RWPE2 (cell line): ENCODE measurements around the gene SORL1.
A peak's percentile ranks its signal among the peaks of the same experiment; 100 is the strongest.

ENCODE experiments used
- ATAC-seq: fragments of 200-7000 bp; cut with Tn5 transposase; 3 replicates; pipeline ENCODE4 v1.9.1; 2021; ENCODE audit warnings: low read depth
- DNase-seq: peaks from one replicate; pipeline ENCODE4 v3.0.0-alpha.2; 2020; ENCODE audit warnings: low spot score
- H3K27ac ChIP-seq: fragments of 450-650 bp; 2 replicates; pipeline ENCODE4 v1.5.1; 2017; ENCODE audit warnings: mild to moderate bottlenecking; ENCODE audit not compliant: poor library complexity, severe bottlenecking
- H3K27me3 ChIP-seq: fragments of 250-450 bp; sonication (Bioruptor Pico); 2 replicates; pipeline ENCODE4 v1.5.1; 2021; ENCODE audit warnings: mild to moderate bottlenecking, moderate library complexity; ENCODE audit not compliant: insufficient read depth, poor library complexity, severe bottlenecking
- H3K36me3 ChIP-seq: fragments of 250-450 bp; sonication (Bioruptor Pico); 2 replicates; pipeline ENCODE4 v1.5.1; 2020; ENCODE audit warnings: low read depth, mild to moderate bottlenecking, moderate library complexity
- H3K4me1 ChIP-seq: fragments of 250-450 bp; sonication (Bioruptor Pico); 2 replicates; pipeline ENCODE4 v1.5.1; 2021; ENCODE audit warnings: mild to moderate bottlenecking, moderate library complexity; ENCODE audit not compliant: insufficient read depth, poor library complexity, severe bottlenecking
- H3K4me3 ChIP-seq: fragments of 250-450 bp; sonication (Bioruptor Pico); 2 replicates; pipeline ENCODE4 v1.5.1; 2021; ENCODE audit warnings: mild to moderate bottlenecking, moderate library complexity; ENCODE audit not compliant: severe bottlenecking
- H3K9me3 ChIP-seq: fragments of 250-450 bp; sonication (Bioruptor Pico); 2 replicates; pipeline ENCODE4 v1.5.1; 2021; ENCODE audit warnings: mild to moderate bottlenecking, moderate library complexity; ENCODE audit not compliant: severe bottlenecking
- CTCF ChIP-seq: fragments of 450-650 bp; IDR thresholded peaks from one replicate; pipeline ENCODE4 v1.5.1; 2017; ENCODE audit warnings: mild to moderate bottlenecking, moderate library complexity; ENCODE audit not compliant: poor library complexity, severe bottlenecking

The SORL1 gene

GRCh38 chr11:121626980-121627379 lies 174.9 kb downstream of the SORL1 start:
- TF ChIP-seq CTCF = no peak

GRCh38 chr11:121630041-121630440 lies 177.9 kb downstream of the SORL1 start:
- no peak overlapping the region for H3K4me3 ChIP-seq
- no peaks in the 10 kb centered on the region for H3K36me3 ChIP-seq
- peaks cover 17% of the 10 kb centered on the region for H3K4me1 ChIP-seq
- H3K27ac ChIP-seq = peak overlapping the region; percentile 28
- ATAC-seq (peak; percentile 75), DNase-seq (no peak)
- no peaks in the 10 kb centered on the region for H3K27me3 ChIP-seq
- H3K9me3 ChIP-seq = no peaks in the 10 kb centered on the region
- no peak for TF ChIP-seq CTCF

More at GRCh38 chr11:121626980-121627379, 174.9 kb downstream of the SORL1 start:
- no peak for ATAC-seq
- no peaks in the 10 kb centered on the region for H3K9me3 ChIP-seq
- H3K36me3 ChIP-seq = no peaks in the 10 kb centered on the region
- no peak overlapping the region for H3K4me3 ChIP-seq
- peaks cover 7% of the 10 kb centered on the region for H3K4me1 ChIP-seq
- no peak overlapping the region for H3K27ac ChIP-seq
- H3K27me3 ChIP-seq = no peaks in the 10 kb centered on the region
- DNase-seq = no peak

GRCh38 chr11:121631456-121631855 lies 179.3 kb downstream of the SORL1 start:
- DNase-seq (no peak), ATAC-seq (no peak)
- Histone ChIP-seq H3K27me3 (no peaks in the 10 kb centered on the region), H3K36me3 (no peaks in the 10 kb centered on the region), H3K4me1 (peaks cover 19% of the 10 kb centered on the region), H3K27ac (no peak overlapping the region), H3K9me3 (no peaks in the 10 kb centered on the region), H3K4me3 (no peak overlapping the region)
- TF ChIP-seq CTCF = no peak

GRCh38 chr11:121634273-121634672 lies 182.2 kb downstream of the SORL1 start:
- ATAC-seq (no peak), DNase-seq (no peak)
- peak overlapping the region; percentile 48 for H3K27ac ChIP-seq
- H3K4me3 ChIP-seq = no peak overlapping the region
- H3K9me3 ChIP-seq = no peaks in the 10 kb centered on the region
- peaks cover 19% of the 10 kb centered on the region for H3K4me1 ChIP-seq
- H3K36me3 ChIP-seq = no peaks in the 10 kb centered on the region
- H3K27me3 ChIP-seq = no peaks in the 10 kb centered on the region
- TF ChIP-seq CTCF = no peak

- ATAC-seq (peak; percentile 91), DNase-seq (no peak)
- Histone ChIP-seq H3K36me3 (no peaks in the 10 kb centered on the region), H3K27me3 (no peaks in the 10 kb centered on the region), H3K27ac (peak overlapping the region; percentile 48), H3K4me1 (peaks cover 17% of the 10 kb centered on the region), H3K4me3 (no peak overlapping the region), H3K9me3 (no peaks in the 10 kb centered on the region)
- no peak for TF ChIP-seq CTCF
Observed at GRCh38 chr11:121634889-121635288, 182.8 kb downstream of the SORL1 start.
